MM.1S (cell line): ENCODE data around the gene PHF23.

Source experiments
- EZH2 ChIP-seq: fragments of 300-600 bp; sonication (generic); optimal IDR thresholded peaks from 2 replicates; pipeline ENCODE3; 2017; ENCODE audit warnings: low read depth, mild to moderate bottlenecking, antibody characterized with exemption, low read length, mixed read lengths
- TF ChIP-seq, protein P1 (sequence below): fragments of 300-600 bp; sonication (generic); IDR thresholded peaks from 2 replicates; pipeline ENCODE4 v1.5.1; 2016; ENCODE audit warnings: antibody characterized with exemption, low read length, mixed read lengths

DNA sequence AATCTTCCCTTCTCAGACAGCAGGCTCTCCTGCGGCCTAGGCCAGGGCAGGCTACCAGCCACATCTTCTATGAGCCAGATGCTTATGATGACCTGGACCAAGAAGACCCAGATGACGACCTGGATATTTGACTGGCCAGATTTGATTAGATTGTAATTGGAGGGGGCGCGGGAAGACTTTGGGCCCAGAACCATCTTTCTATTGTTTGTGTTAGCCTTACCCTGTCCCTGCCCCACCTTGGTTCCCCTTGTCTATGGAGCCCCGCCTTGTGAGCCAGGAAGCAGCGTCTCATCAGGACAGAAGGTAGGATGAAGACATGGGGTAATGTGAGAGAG is 20.3 kb upstream of the PHF23 start:
- TF ChIP-seq, protein P1, sequence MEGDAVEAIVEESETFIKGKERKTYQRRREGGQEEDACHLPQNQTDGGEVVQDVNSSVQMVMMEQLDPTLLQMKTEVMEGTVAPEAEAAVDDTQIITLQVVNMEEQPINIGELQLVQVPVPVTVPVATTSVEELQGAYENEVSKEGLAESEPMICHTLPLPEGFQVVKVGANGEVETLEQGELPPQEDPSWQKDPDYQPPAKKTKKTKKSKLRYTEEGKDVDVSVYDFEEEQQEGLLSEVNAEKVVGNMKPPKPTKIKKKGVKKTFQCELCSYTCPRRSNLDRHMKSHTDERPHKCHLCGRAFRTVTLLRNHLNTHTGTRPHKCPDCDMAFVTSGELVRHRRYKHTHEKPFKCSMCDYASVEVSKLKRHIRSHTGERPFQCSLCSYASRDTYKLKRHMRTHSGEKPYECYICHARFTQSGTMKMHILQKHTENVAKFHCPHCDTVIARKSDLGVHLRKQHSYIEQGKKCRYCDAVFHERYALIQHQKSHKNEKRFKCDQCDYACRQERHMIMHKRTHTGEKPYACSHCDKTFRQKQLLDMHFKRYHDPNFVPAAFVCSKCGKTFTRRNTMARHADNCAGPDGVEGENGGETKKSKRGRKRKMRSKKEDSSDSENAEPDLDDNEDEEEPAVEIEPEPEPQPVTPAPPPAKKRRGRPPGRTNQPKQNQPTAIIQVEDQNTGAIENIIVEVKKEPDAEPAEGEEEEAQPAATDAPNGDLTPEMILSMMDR, result no peak
- no peak for TF ChIP-seq EZH2
